Fibroblast of lung (primary cell): ENCODE data around the gene NOC4L. TPM values are rescaled to one million over a fixed set of nuclear protein-coding genes. Genes with fewer than 3 reads are reported as not detected.

Source experiments
- DNase-seq, 2 donors: peaks; one replicate each; pipeline versions ENCODE4 v3.0.0 to v3.0.0-alpha.2; 2010; ENCODE audit warnings: low read depth in 2 of 2
- H2AFZ ChIP-seq: 2 replicates; pipeline ENCODE4 v1.5.1; 2012; ENCODE audit warnings: low read length, control low read depth, inconsistent platforms
- H3K27ac ChIP-seq: 2 replicates; pipeline ENCODE4 v1.5.1; 2011; ENCODE audit warnings: low read length, control low read depth; ENCODE audit not compliant: insufficient read depth
- H3K27me3 ChIP-seq: 2 replicates; pipeline ENCODE4 v1.5.1; 2011; ENCODE audit warnings: mild to moderate bottlenecking, low read length; ENCODE audit not compliant: control insufficient read depth, insufficient read depth
- H3K36me3 ChIP-seq: 2 replicates; pipeline ENCODE4 v1.5.1; 2011; ENCODE audit warnings: low read length; ENCODE audit not compliant: control insufficient read depth, insufficient read depth
- H3K4me1 ChIP-seq: 2 replicates; pipeline ENCODE4 v1.5.1; 2011; ENCODE audit warnings: low read length; ENCODE audit not compliant: control insufficient read depth, insufficient read depth; ENCODE audit errors: extremely low read depth
- H3K4me2 ChIP-seq: 2 replicates; pipeline ENCODE4 v1.5.1; 2011; ENCODE audit warnings: low read length, control low read depth; ENCODE audit not compliant: insufficient read depth; ENCODE audit errors: extremely low read depth
- H3K4me3 ChIP-seq, 4 experiments: fragments of 200-600 bp in 1 of 4; sonication (generic) in 1 of 4; replicated peaks in 1 of 4; 2 replicates each; pipeline ENCODE4 v1.5.1; 2011 to 2016; ENCODE audit warnings: low read length in 4 of 4, low read depth in 3 of 4, mild to moderate bottlenecking in 3 of 4, control low read depth in 2 of 4, inconsistent platforms in 1 of 4, mixed read lengths in 1 of 4; ENCODE audit not compliant: insufficient read depth in 1 of 4; ENCODE audit errors: control extremely low read depth in 1 of 4
- H3K79me2 ChIP-seq: 2 replicates; pipeline ENCODE4 v1.5.1; 2012; ENCODE audit warnings: mild to moderate bottlenecking, low read length, inconsistent platforms; ENCODE audit not compliant: control insufficient read depth, insufficient read depth
- H3K9ac ChIP-seq: 2 replicates; pipeline ENCODE4 v1.5.1; 2011; ENCODE audit warnings: mild to moderate bottlenecking, low read length, control low read depth; ENCODE audit not compliant: insufficient read depth
- H3K9me3 ChIP-seq: 2 replicates; pipeline ENCODE4 v1.5.1; 2012; ENCODE audit warnings: low read depth, low read length; ENCODE audit not compliant: control insufficient read depth, insufficient read depth
- H4K20me1 ChIP-seq: 2 replicates; pipeline ENCODE4 v1.5.1; 2011; ENCODE audit warnings: low read length; ENCODE audit not compliant: control insufficient read depth, insufficient read depth; ENCODE audit errors: extremely low read depth
- CTCF ChIP-seq, 2 donors: IDR thresholded peaks in 1 of 2; conservative IDR thresholded peaks in 1 of 2; 1 replicate in 1 of 2; 2 replicates in 1 of 2; pipeline ENCODE4 v1.5.1; 2011 to 2012; ENCODE audit warnings: low read length in 2 of 2, control low read depth in 1 of 2, inconsistent platforms in 1 of 2, low read depth in 1 of 2, mild to moderate bottlenecking in 1 of 2
- EZH2 ChIP-seq: IDR thresholded peaks from 2 replicates; pipeline ENCODE4 v1.5.1; 2012; ENCODE audit warnings: low read length, control low read depth, mild to moderate bottlenecking; ENCODE audit errors: missing control alignments
- polyA plus RNA-seq, 2 donors: library from polyadenylated mRNA; depleted of rRNA in 1 of 2; stranded (reverse) in 1 of 2; unstranded in 1 of 2; fragments of >200 nt; gene quantifications; 2 replicates each; pipeline ENCODE4 v1.2.1, GENCODE V29; 2011 to 2012; ENCODE audit warnings: missing spikeins in 1 of 2
- total RNA-seq: library from RNA; depleted of rRNA; stranded (reverse); fragments of >200 nt; gene quantifications from 2 replicates; pipeline ENCODE4 v1.2.1, GENCODE V29; 2014

The NOC4L gene
- total and polyA plus RNA-seq, 2 donors (not counting 1 experiment from before 2014, with no cell fraction given): 3.0 to 6.8 TPM

- Histone ChIP-seq H3K79me2 (no peaks in the 10 kb centered on the region), H4K20me1 (no peaks in the 10 kb centered on the region), H2AFZ (no peak overlapping the region), H3K36me3 (no peaks in the 10 kb centered on the region), H3K4me3 (no peak overlapping the region), H3K9ac (no peak overlapping the region), H3K9me3 (no peaks in the 10 kb centered on the region), H3K4me2 (no peak overlapping the region), H3K4me1 (no peaks in the 10 kb centered on the region), H3K27ac (no peak overlapping the region), H3K27me3 (peaks cover 9% of the 10 kb centered on the region)
- DNase-seq: no peak
- TF ChIP-seq EZH2 (no peak), CTCF (conservative IDR thresholded peaks at IDR 0.05 in 1 of 2, IDR thresholded peaks at IDR 0.05 in 1 of 2; ENCODE audit: low read depth in 1 of 2, low read length in 2 of 2) (no peak)
Measured at GRCh38 chr12:132181570-132182200, 37.4 kb downstream of the NOC4L start.

- H3K36me3 ChIP-seq: no peaks in the 10 kb centered on the region
- H3K79me2 ChIP-seq: no peaks in the 10 kb centered on the region
- H2AFZ ChIP-seq: no peak overlapping the region
- no peaks in the 10 kb centered on the region for H3K9me3 ChIP-seq
- H3K27me3 ChIP-seq: peaks cover 7% of the 10 kb centered on the region
- H3K27ac ChIP-seq: no peak overlapping the region
- DNase-seq: no peak
- H3K4me1 ChIP-seq: no peaks in the 10 kb centered on the region
- H4K20me1 ChIP-seq: no peaks in the 10 kb centered on the region
- TF ChIP-seq CTCF (conservative IDR thresholded peaks at IDR 0.05 in 1 of 2, IDR thresholded peaks at IDR 0.05 in 1 of 2; ENCODE audit: low read depth in 1 of 2, low read length in 2 of 2): no peak
- no peak for TF ChIP-seq EZH2
- H3K4me2 ChIP-seq: no peak overlapping the region
- no peak overlapping the region for H3K9ac ChIP-seq
- H3K4me3 ChIP-seq: no peak overlapping the region
Measured at GRCh38 chr12:132182206-132182710, 38.0 kb downstream of the NOC4L start.

- no peaks in the 10 kb centered on the region for H3K79me2 ChIP-seq
- H3K4me2 ChIP-seq: no peak overlapping the region
- no peaks in the 10 kb centered on the region for H3K36me3 ChIP-seq
- H3K27ac ChIP-seq: no peak overlapping the region
- H3K9me3 ChIP-seq: no peaks in the 10 kb centered on the region
- no peak overlapping the region for H2AFZ ChIP-seq
- TF ChIP-seq CTCF (conservative IDR thresholded peaks at IDR 0.05 in 1 of 2, IDR thresholded peaks at IDR 0.05 in 1 of 2; ENCODE audit: low read depth in 1 of 2, low read length in 2 of 2): no peak
- no peak for TF ChIP-seq EZH2
- H3K27me3 ChIP-seq: peaks cover 5% of the 10 kb centered on the region
- no peak for DNase-seq
- no peaks in the 10 kb centered on the region for H3K4me1 ChIP-seq
- H4K20me1 ChIP-seq: no peaks in the 10 kb centered on the region
- no peak overlapping the region for H3K9ac ChIP-seq
- no peak overlapping the region for H3K4me3 ChIP-seq
Measured at GRCh38 chr12:132182711-132183365, 38.6 kb downstream of the NOC4L start.
